DND-41 (cell line): Measurements from ENCODE around the gene MEGF11.

Experiments
- EZH2 ChIP-seq: IDR thresholded peaks from 3 replicates; pipeline ENCODE4 v1.6.1; 2012; ENCODE audit warnings: borderline replicate concordance, low read depth, mild to moderate bottlenecking, moderate library complexity, low read length, inconsistent platforms; ENCODE audit not compliant: severe bottlenecking
- TF ChIP-seq, protein P1 (sequence below): IDR thresholded peaks from 2 replicates; pipeline ENCODE4 v1.5.1; 2012; ENCODE audit warnings: borderline replicate concordance, low read length, moderate library complexity, mild to moderate bottlenecking; ENCODE audit not compliant: poor library complexity, severe bottlenecking; ENCODE audit errors: extremely low read depth

DNA sequence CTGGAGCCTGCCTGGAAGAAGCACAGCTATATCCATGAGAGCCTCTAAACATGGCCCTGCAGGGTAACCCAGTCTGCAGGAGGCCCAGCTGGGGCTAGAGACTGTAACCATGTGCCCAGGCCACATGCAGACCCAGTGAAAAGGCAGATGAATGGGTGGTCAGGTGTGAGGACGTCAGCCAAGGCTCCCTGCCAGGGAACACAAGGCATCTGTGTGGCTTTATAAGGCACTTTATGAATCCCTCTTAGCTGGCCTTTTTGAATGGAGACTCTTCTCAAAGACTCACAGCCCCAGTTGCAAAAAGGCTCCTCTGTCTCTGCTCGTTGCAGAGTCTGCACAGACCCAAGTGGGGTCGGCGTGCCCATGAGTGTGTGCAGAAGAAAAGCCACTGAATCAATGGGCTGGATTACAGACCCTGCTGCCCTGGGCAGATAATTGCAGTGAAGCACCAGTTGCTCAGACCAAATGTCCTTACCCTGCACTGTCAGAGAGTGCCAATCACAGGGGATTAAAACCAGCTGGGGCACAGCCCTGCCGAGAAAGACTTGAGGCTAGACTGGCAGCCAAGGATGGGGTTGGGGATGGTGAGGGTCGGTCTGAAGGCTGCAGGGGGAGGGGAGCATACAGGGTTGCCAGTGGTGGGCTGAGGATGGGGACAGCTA, 230.1 kb downstream of the MEGF11 start:
- TF ChIP-seq, protein P1, sequence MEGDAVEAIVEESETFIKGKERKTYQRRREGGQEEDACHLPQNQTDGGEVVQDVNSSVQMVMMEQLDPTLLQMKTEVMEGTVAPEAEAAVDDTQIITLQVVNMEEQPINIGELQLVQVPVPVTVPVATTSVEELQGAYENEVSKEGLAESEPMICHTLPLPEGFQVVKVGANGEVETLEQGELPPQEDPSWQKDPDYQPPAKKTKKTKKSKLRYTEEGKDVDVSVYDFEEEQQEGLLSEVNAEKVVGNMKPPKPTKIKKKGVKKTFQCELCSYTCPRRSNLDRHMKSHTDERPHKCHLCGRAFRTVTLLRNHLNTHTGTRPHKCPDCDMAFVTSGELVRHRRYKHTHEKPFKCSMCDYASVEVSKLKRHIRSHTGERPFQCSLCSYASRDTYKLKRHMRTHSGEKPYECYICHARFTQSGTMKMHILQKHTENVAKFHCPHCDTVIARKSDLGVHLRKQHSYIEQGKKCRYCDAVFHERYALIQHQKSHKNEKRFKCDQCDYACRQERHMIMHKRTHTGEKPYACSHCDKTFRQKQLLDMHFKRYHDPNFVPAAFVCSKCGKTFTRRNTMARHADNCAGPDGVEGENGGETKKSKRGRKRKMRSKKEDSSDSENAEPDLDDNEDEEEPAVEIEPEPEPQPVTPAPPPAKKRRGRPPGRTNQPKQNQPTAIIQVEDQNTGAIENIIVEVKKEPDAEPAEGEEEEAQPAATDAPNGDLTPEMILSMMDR, result no peak
- no peak for TF ChIP-seq EZH2
